ENCODE data around the gene ADRM1.

The ADRM1 gene

GRCh38 chr20:62351469-62352401, 48.9 kb downstream of the ADRM1 start:
- ATAC-seq (no peak), DNase-seq (no peak)
- peaks cover 1% of the 10 kb centered on the region for H3K4me1 Mint-ChIP-seq
- H3K36me3 Mint-ChIP-seq (ENCODE audit: low read depth): peaks cover 5% of the 10 kb centered on the region
- no peak overlapping the region for H3K27ac Mint-ChIP-seq
- H3K27me3 Mint-ChIP-seq: no peaks in the 10 kb centered on the region
- peaks cover 8% of the 10 kb centered on the region for H3K9me3 Mint-ChIP-seq
- no peak overlapping the region for H3K4me3 Mint-ChIP-seq

GRCh38 chr20:62352402-62353288, 49.8 kb downstream of the ADRM1 start:
- no peak overlapping the region for H3K4me3 Mint-ChIP-seq
- H3K27ac Mint-ChIP-seq: no peak overlapping the region
- ATAC-seq (no peak), DNase-seq (no peak)
- no peaks in the 10 kb centered on the region for H3K27me3 Mint-ChIP-seq
- peaks cover 8% of the 10 kb centered on the region for H3K9me3 Mint-ChIP-seq
- peaks cover 1% of the 10 kb centered on the region for H3K4me1 Mint-ChIP-seq
- peaks cover 5% of the 10 kb centered on the region for H3K36me3 Mint-ChIP-seq (ENCODE audit: low read depth)

- H3K27ac Mint-ChIP-seq: no peak overlapping the region
- no peak overlapping the region for H3K4me3 Mint-ChIP-seq
- peaks cover 5% of the 10 kb centered on the region for H3K36me3 Mint-ChIP-seq (ENCODE audit: low read depth)
- H3K27me3 Mint-ChIP-seq: no peaks in the 10 kb centered on the region
- DNase-seq (no peak), ATAC-seq (no peak)
- peaks cover 7% of the 10 kb centered on the region for H3K9me3 Mint-ChIP-seq
- peaks cover 1% of the 10 kb centered on the region for H3K4me1 Mint-ChIP-seq
These were observed 50.7 kb downstream of the ADRM1 start for GRCh38 chr20:62353289-62354030.

- Mint-ChIP-seq H3K27ac (no peak overlapping the region), H3K4me1 (peaks cover 1% of the 10 kb centered on the region), H3K27me3 (peaks cover 2% of the 10 kb centered on the region), H3K36me3 (ENCODE audit: low read depth) (peaks cover 2% of the 10 kb centered on the region), H3K4me3 (no peak overlapping the region), H3K9me3 (peaks cover 3% of the 10 kb centered on the region)
- DNase-seq (no peak), ATAC-seq (no peak)
These were observed 51.4 kb downstream of the ADRM1 start for GRCh38 chr20:62354031-62354808.

GRCh38 chr20:62354811-62355341, 52.1 kb downstream of the ADRM1 start:
- Mint-ChIP-seq H3K4me3 (no peak overlapping the region), H3K27me3 (peaks cover 2% of the 10 kb centered on the region), H3K4me1 (no peaks in the 10 kb centered on the region), H3K9me3 (no peaks in the 10 kb centered on the region), H3K36me3 (ENCODE audit: low read depth) (no peaks in the 10 kb centered on the region), H3K27ac (no peak overlapping the region)
- no peak for DNase-seq
- ATAC-seq: no peak

GRCh38 chr20:62355516-62355877, 52.7 kb downstream of the ADRM1 start:
- Mint-ChIP-seq H3K27ac (no peak overlapping the region), H3K27me3 (peaks cover 2% of the 10 kb centered on the region), H3K9me3 (no peaks in the 10 kb centered on the region), H3K36me3 (ENCODE audit: low read depth) (no peaks in the 10 kb centered on the region), H3K4me3 (no peak overlapping the region), H3K4me1 (no peaks in the 10 kb centered on the region)
- no peak for ATAC-seq
- no peak for DNase-seq

GRCh38 chr20:62355878-62356588, 53.2 kb downstream of the ADRM1 start:
- Mint-ChIP-seq H3K9me3 (no peaks in the 10 kb centered on the region), H3K27ac (no peak overlapping the region), H3K4me1 (no peaks in the 10 kb centered on the region), H3K36me3 (ENCODE audit: low read depth) (no peaks in the 10 kb centered on the region), H3K4me3 (no peak overlapping the region), H3K27me3 (peaks cover 2% of the 10 kb centered on the region)
- ATAC-seq (no peak), DNase-seq (no peak)

- Mint-ChIP-seq H3K9me3 (no peaks in the 10 kb centered on the region), H3K4me1 (no peaks in the 10 kb centered on the region), H3K4me3 (no peak overlapping the region), H3K27ac (no peak overlapping the region), H3K27me3 (peaks cover 2% of the 10 kb centered on the region), H3K36me3 (ENCODE audit: low read depth) (no peaks in the 10 kb centered on the region)
- DNase-seq (no peak), ATAC-seq (no peak)
These were observed 53.9 kb downstream of the ADRM1 start for GRCh38 chr20:62356589-62357186.

GRCh38 chr20:62357187-62357667, 54.4 kb downstream of the ADRM1 start:
- Mint-ChIP-seq H3K4me1 (no peaks in the 10 kb centered on the region), H3K27me3 (peaks cover 2% of the 10 kb centered on the region), H3K9me3 (no peaks in the 10 kb centered on the region), H3K4me3 (no peak overlapping the region), H3K36me3 (ENCODE audit: low read depth) (no peaks in the 10 kb centered on the region), H3K27ac (no peak overlapping the region)
- no peak for DNase-seq
- ATAC-seq: no peak

- Mint-ChIP-seq H3K4me1 (no peaks in the 10 kb centered on the region), H3K4me3 (no peak overlapping the region), H3K27ac (no peak overlapping the region), H3K9me3 (no peaks in the 10 kb centered on the region), H3K36me3 (ENCODE audit: low read depth) (no peaks in the 10 kb centered on the region), H3K27me3 (peaks cover 2% of the 10 kb centered on the region)
- ATAC-seq (no peak), DNase-seq (no peak)
These were observed 54.9 kb downstream of the ADRM1 start for GRCh38 chr20:62357681-62358080.

Measured in activated naive CD8-positive, alpha-beta T cell treated with anti-CD3 and anti-CD28 coated beads, Interleukin-2, amount 50 U/mL, for 24 hours (primary cell).